Smooth muscle cell of the brain vasculature (primary cell): ENCODE measurements around the gene MAOA.

ENCODE experiments used
- DNase-seq: peaks from one replicate; pipeline ENCODE4 v3.0.0-alpha.2; 2012; ENCODE audit warnings: low read depth, low spot score

Gene MAOA

GRCh38 chrX:43756076-43756475 is 100.0 kb downstream of the MAOA start:
- no peak for DNase-seq

- DNase-seq, result no peak
Measured at GRCh38 chrX:43758044-43758443, 101.9 kb downstream of the MAOA start.

GRCh38 chrX:43785930-43786591 is 130.0 kb downstream of the MAOA start:
- no peak for DNase-seq
